Measurements from ENCODE around the gene ZNF773.
"Not testable (repeated sequence)": the region's sequence is repeated elsewhere in the genome, so short reads cannot be mapped to it uniquely, and the experiment has no call there.

Gene ZNF773

DNA sequence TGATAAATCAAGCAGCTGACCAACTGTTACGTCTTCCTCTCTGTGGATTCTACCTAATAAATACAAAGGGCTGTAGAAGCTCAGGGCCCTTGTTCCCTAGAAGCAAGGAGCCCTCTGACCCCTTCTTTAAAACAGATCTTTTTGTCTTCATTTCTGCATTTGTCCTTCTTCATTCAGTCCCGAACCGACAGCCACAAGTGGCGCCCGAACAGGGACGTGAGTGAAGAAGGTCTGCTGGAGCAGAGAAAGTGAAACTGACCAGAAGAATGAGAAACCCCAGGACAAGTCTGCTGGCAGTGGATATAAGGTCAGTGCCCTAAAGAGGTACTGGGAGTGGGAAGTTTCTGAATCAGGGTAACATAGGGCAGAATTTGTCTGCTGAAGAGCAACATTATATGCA is 13.1 kb downstream of the ZNF773 start:
- Mint-ChIP-seq H3K9me3 (peaks cover 10 to 24% of the 10 kb centered on the region in 2 donors), H3K27ac (no peak overlapping the region), H3K27me3 (no peaks in the 10 kb centered on the region), H3K4me3 (no peak overlapping the region), H3K36me3 (ENCODE audit: insufficient read depth) (peaks cover 3% of the 10 kb centered on the region), H3K4me1 (ENCODE audit: low read depth in 2 of 2) (no peaks in the 10 kb centered on the region)
- ATAC-seq (replicated peaks): no peak
- DNase-seq: no peak

DNA sequence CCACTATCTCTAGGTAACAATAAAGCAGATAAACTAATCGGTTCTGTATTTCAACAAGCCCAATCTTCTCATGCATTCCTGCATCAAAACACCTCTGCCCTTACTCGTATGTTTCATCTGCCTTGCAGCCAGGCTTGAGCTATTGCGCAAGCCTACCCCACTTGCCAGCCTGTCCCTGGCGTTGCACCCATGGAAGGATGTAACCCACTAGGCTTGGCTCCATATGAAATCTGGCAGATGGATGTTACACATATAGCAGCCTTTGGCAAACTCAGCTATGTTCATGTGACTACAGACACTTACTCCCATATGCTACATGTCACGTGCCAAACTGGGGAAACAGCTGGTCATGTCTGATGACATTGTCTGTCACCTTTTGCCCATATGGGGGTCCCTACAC is 15.5 kb downstream of the ZNF773 start:
- no peak overlapping the region for H3K4me3 Mint-ChIP-seq
- peaks cover 9 to 20% of the 10 kb centered on the region in 2 donors for H3K9me3 Mint-ChIP-seq
- no peak overlapping the region for H3K27ac Mint-ChIP-seq
- no peaks in the 10 kb centered on the region for H3K36me3 Mint-ChIP-seq (ENCODE audit: insufficient read depth)
- DNase-seq (no peak), ATAC-seq (replicated peaks) (no peak)
- H3K27me3 Mint-ChIP-seq: no peaks in the 10 kb centered on the region
- no peaks in the 10 kb centered on the region for H3K4me1 Mint-ChIP-seq (ENCODE audit: low read depth in 2 of 2)

DNA sequence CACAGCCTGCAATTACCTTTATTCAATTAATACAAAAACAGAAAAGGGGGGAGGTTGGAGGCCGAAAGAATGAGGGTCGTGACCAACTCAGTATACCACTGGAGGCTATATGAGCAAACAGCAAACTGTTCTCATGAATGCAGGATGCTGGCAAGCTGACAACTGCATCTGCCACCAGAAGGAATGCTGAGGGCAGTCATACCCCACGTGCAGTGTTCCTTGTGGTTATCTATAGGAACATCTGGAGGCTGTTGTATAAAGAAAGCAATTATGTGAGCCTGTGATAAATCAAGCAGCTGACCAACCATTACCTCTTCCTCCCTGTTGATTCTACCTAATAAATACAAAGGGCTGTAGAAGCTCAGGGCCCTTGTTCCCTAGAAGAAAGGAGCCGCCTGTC is 18.3 kb downstream of the ZNF773 start:
- not testable (repeated sequence) for H3K4me1 Mint-ChIP-seq (ENCODE audit: low read depth in 2 of 2); H3K27me3 Mint-ChIP-seq; ATAC-seq (replicated peaks); H3K4me3 Mint-ChIP-seq; DNase-seq; H3K27ac Mint-ChIP-seq; H3K36me3 Mint-ChIP-seq (ENCODE audit: insufficient read depth)
- H3K9me3 Mint-ChIP-seq: peaks cover 6 to 22% of the 10 kb centered on the region in 2 donors

DNA sequence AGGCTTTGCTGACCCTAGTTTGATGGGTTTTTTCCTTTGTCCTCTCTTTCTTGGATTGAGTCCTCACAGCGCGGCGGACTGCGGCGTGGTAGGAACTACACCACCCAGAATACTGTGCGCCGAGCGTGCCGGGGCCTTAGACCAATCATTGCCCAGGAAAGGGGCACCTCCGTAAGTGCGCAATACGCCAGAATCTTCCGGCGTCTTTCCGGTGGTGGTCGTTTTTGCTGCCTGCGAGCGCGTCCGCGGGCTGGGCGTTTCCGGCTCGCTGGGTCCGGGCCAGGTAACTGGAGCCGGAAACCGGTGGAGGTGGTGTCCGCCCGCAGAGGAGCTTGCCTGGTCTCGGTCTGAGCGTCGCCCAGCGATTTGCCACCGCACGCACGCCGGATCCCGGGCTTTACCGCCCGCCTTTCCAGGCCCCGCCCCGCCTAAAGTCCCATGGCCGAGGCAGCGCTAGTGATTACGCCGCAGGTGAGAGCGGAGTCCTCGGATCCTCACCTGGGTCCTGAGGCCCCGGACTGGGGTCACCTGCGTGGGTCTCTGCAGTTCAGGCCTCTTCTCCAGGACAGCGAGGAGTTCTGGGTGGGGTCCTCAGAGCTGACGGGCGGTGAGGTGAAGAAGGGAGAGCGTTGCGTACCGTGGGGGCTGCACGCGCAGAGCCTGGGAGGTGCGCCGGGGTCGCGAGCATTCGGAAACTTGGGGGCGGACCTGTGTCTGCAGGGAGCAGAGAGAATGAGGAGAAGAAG is 27.6 kb downstream of the ZNF773 start, which contains the start of gene ZNF549:
ZNF549 (plus strand) TSS at position 221 of the 746 bp plus-strand sequence; CDS start at position 439, 218 bp downstream.
- peaks cover 15 to 24% of the 10 kb centered on the region in 2 donors for H3K4me1 Mint-ChIP-seq (ENCODE audit: low read depth in 2 of 2)
- peak within 1 kb of the TSS; percentile 97 to 98 for H3K27ac Mint-ChIP-seq
- peaks cover 15% of the 10 kb centered on the region for H3K36me3 Mint-ChIP-seq (ENCODE audit: insufficient read depth)
- H3K27me3 Mint-ChIP-seq: no peaks in the 10 kb centered on the region
- peak; percentile 81 to 84 (median 83) for DNase-seq
- H3K9me3 Mint-ChIP-seq: peaks cover 3 to 18% of the 10 kb centered on the region in 2 donors
- peak; percentile 98 for ATAC-seq (replicated peaks)
- peak within 1 kb of the TSS; percentile 97 to 98 for H3K4me3 Mint-ChIP-seq

DNA sequence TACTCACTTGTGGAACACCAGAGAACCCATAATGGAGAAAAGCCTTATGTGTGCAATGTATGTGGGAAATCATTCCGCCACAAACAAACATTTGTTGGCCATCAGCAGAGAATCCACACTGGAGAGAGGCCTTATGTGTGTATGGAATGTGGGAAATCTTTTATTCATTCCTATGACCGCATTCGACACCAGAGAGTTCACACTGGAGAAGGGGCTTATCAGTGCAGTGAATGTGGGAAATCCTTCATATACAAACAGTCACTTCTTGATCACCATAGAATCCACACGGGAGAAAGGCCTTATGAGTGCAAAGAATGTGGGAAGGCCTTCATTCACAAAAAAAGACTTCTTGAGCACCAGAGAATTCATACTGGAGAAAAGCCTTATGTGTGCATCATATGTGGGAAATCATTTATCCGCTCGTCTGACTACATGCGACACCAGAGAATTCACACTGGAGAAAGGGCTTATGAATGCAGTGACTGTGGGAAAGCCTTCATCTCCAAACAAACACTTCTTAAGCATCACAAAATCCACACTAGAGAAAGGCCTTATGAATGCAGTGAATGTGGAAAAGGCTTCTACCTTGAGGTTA is 38.3 kb downstream of the ZNF773 start:
- peaks cover 20% of the 10 kb centered on the region for H3K36me3 Mint-ChIP-seq (ENCODE audit: insufficient read depth)
- ATAC-seq (replicated peaks) (no peak), DNase-seq (no peak)
- H3K9me3 Mint-ChIP-seq: peaks cover 13 to 36% of the 10 kb centered on the region in 2 donors
- no peaks in the 10 kb centered on the region for H3K27me3 Mint-ChIP-seq
- H3K4me1 Mint-ChIP-seq (ENCODE audit: low read depth in 2 of 2): peaks cover 2 to 10% of the 10 kb centered on the region in 2 donors
- H3K27ac Mint-ChIP-seq: no peak overlapping the region
- no peak overlapping the region for H3K4me3 Mint-ChIP-seq

DNA sequence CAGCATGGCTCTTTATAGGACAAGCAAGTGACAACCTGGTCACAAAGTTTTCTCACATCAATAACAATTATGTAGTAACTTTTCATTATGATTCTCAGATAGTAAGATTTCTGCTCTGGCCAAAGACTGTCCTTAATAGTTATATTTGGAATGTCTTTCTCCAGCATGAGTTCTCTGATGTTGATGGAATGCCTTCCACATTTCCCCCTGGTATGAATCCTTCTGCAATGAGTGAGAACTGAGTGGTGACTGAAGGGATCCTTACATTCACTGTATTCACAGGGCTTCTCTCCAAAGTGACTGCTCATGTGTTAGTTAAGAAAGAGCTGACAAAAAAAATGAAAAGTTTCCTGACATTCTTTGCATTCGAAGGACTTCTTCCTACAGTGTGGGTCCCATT is 46.8 kb downstream of the ZNF773 start:
- Mint-ChIP-seq H3K4me1 (ENCODE audit: low read depth in 2 of 2) (no peaks in the 10 kb centered on the region), H3K27ac (no peak overlapping the region), H3K36me3 (ENCODE audit: insufficient read depth) (peaks cover 36% of the 10 kb centered on the region), H3K9me3 (peaks cover 19 to 39% of the 10 kb centered on the region in 2 donors), H3K27me3 (no peaks in the 10 kb centered on the region), H3K4me3 (no peak overlapping the region)
- DNase-seq (no peak), ATAC-seq (replicated peaks) (no peak)

DNA sequence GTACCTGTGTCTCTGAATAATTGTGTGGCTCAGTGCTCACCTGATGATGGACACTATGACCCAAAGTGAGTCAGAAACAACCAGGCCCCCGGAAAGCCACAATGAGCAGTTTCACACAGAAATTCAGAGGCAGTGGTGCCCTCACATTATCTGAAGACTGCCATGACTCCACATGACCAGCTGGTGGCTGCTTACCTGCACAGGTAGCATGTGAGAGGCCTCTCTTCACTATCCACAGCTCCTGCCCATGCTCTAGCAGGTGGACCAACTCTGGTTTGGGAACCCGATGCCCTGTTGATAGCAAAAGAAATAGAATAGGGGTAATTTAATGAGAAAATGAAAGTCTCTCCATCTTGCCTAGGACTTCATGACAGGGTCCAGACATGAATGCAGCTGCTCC is 52.7 kb downstream of the ZNF773 start:
- H3K4me3 Mint-ChIP-seq: no peak overlapping the region
- no peak for ATAC-seq (replicated peaks)
- H3K36me3 Mint-ChIP-seq (ENCODE audit: insufficient read depth): peaks cover 62% of the 10 kb centered on the region
- H3K4me1 Mint-ChIP-seq (ENCODE audit: low read depth in 2 of 2): peaks cover 2 to 7% of the 10 kb centered on the region in 2 donors
- no peaks in the 10 kb centered on the region for H3K27me3 Mint-ChIP-seq
- no peak for DNase-seq
- no peak overlapping the region for H3K27ac Mint-ChIP-seq
- H3K9me3 Mint-ChIP-seq: peaks cover 21 to 28% of the 10 kb centered on the region in 2 donors

DNA sequence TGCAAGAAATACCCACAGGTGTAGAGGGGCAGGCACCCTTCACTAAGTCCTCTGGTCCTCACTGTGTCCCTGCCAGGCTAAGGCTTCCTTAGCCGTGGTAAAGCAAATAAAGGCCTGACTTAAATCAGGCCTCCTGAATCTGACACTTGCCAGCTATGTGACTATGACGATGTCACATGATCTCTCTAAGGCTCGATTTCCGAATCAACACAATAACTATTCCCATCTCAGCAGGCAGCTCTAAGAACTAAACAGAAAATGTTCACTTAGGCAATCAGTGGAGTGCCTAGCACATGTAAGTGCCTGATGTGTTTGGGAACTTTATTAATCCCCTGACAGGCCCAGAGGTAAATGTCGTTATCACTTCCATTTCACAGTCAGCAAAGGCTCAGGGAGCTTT is 57.9 kb downstream of the ZNF773 start:
- Mint-ChIP-seq H3K36me3 (ENCODE audit: insufficient read depth) (peaks cover 27% of the 10 kb centered on the region), H3K27me3 (no peaks in the 10 kb centered on the region), H3K4me1 (ENCODE audit: low read depth in 2 of 2) (peaks cover 26 to 36% of the 10 kb centered on the region in 2 donors), H3K4me3 (peak overlapping the region; percentile 88 to 93), H3K9me3 (peaks cover 7 to 11% of the 10 kb centered on the region in 2 donors), H3K27ac (peak overlapping the region in 1 of 2 donors; percentile 46)
- DNase-seq (no peak), ATAC-seq (replicated peaks) (no peak)
